IMR-90 (cell line): ENCODE results near the gene LMOD2. TPM values are rescaled to one million over a fixed set of nuclear protein-coding genes. Genes with fewer than 3 reads are reported as not detected.

Experiments
- ATAC-seq: fragments of 200-7000 bp; cut with Tn5 transposase; 2 replicates; pipeline ENCODE4 v1.9.1; 2020; ENCODE audit warnings: low read depth, mild to moderate bottlenecking, moderate library complexity
- BruUV-seq: library from RNA; stranded (reverse); fragments of 400-500 nt; replicated peaks from 2 replicates; lab custom pipeline; 2021; lab: Mats Ljungman, UMichigan
- CTCF ChIA-PET: fragments of 300-600 bp; formaldehyde crosslinking; extraction: SDS; loops from one replicate; lab custom pipeline; 2021; ENCODE audit warnings: antibody characterized with exemption; lab: Yijun Ruan, JAX
- POLR2A ChIA-PET: fragments of 300-600 bp; sonication (Branson Sonifier 250); formaldehyde crosslinking; loops from one replicate; lab custom pipeline; 2022; ENCODE audit warnings: antibody characterized with exemption; ENCODE audit not compliant: unreplicated experiment; lab: Charles Lee
- DNase-seq: peaks from one replicate; pipeline ENCODE4 v3.0.0; 2013
- H2AFZ ChIP-seq: replicated peaks from 2 replicates; pipeline ENCODE3; 2013; ENCODE audit warnings: low read length, mild to moderate bottlenecking; ENCODE audit not compliant: poor library complexity
- H2AK5ac ChIP-seq: 2 replicates; pipeline ENCODE4 v1.6.1; 2013; ENCODE audit warnings: low read depth, low read length, inconsistent platforms
- H2AK9ac ChIP-seq: replicated peaks from 2 replicates; pipeline ENCODE3; 2013; ENCODE audit warnings: mild to moderate bottlenecking, low read depth, low read length, moderate library complexity; ENCODE audit not compliant: poor library complexity
- H2BK120ac ChIP-seq: 2 replicates; pipeline ENCODE4 v1.6.1; 2013; ENCODE audit warnings: low read depth, low read length, inconsistent platforms
- H2BK15ac ChIP-seq: 3 replicates; pipeline ENCODE4 v1.6.1; 2013; ENCODE audit warnings: low read depth, low read length, inconsistent platforms
- H2BK20ac ChIP-seq: 2 replicates; pipeline ENCODE4 v1.6.1; 2013; ENCODE audit warnings: low read depth, mild to moderate bottlenecking, inconsistent platforms, low read length, moderate library complexity
- H2BK5ac ChIP-seq: 2 replicates; pipeline ENCODE4 v1.6.1; 2013; ENCODE audit warnings: mild to moderate bottlenecking, low read depth, low read length, inconsistent platforms; ENCODE audit not compliant: poor library complexity, severe bottlenecking
- H3K14ac ChIP-seq: replicated peaks from 2 replicates; pipeline ENCODE4 v1.6.1; 2013; ENCODE audit warnings: low read depth, low read length, inconsistent platforms
- H3K18ac ChIP-seq: 2 replicates; pipeline ENCODE4 v1.6.1; 2013; ENCODE audit warnings: low read depth, low read length, control low read depth
- H3K23ac ChIP-seq: 2 replicates; pipeline ENCODE4 v1.6.1; 2013; ENCODE audit warnings: low read depth, low read length, inconsistent platforms
- H3K27ac ChIP-seq: 2 replicates; pipeline ENCODE4 v1.5.1; 2013; ENCODE audit warnings: mild to moderate bottlenecking, control low read depth, low read length; ENCODE audit not compliant: insufficient read depth
- H3K27me3 ChIP-seq: 2 replicates; pipeline ENCODE4 v1.6.1; 2013; ENCODE audit warnings: low read length; ENCODE audit not compliant: control insufficient read depth, insufficient read depth
- H3K36me3 ChIP-seq: 2 replicates; pipeline ENCODE4 v1.6.1; 2013; ENCODE audit warnings: low read length, mixed read lengths; ENCODE audit not compliant: control insufficient read depth, insufficient read depth
- H3K4ac ChIP-seq: 2 replicates; pipeline ENCODE4 v1.6.1; 2013; ENCODE audit warnings: low read depth, low read length, inconsistent platforms
- H3K4me1 ChIP-seq: 2 replicates; pipeline ENCODE4 v1.6.1; 2013; ENCODE audit warnings: low read length, mixed read lengths; ENCODE audit not compliant: control insufficient read depth, insufficient read depth
- H3K4me2 ChIP-seq: 2 replicates; pipeline ENCODE4 v1.6.1; 2013; ENCODE audit warnings: low read depth, mild to moderate bottlenecking, control low read depth, low read length, moderate library complexity
- H3K4me3 ChIP-seq: 2 replicates; pipeline ENCODE4 v1.5.1; 2013; ENCODE audit warnings: low read depth, mild to moderate bottlenecking, control low read depth, low read length, moderate library complexity; ENCODE audit not compliant: insufficient read depth
- H3K56ac ChIP-seq: 2 replicates; pipeline ENCODE4 v1.6.1; 2013; ENCODE audit warnings: low read length, inconsistent platforms; ENCODE audit not compliant: insufficient read depth; ENCODE audit errors: extremely low read depth
- H3K79me1 ChIP-seq, 2 experiments: 2 replicates each; pipeline ENCODE4 v1.6.1; 2013; ENCODE audit warnings: low read length in 2 of 2, inconsistent platforms in 1 of 2, low read depth in 1 of 2
- H3K9ac ChIP-seq: 2 replicates; pipeline ENCODE4 v1.6.1; 2013; ENCODE audit warnings: low read depth, low read length, control low read depth
- H3K9me1 ChIP-seq: 2 replicates; pipeline ENCODE4 v1.6.1; 2013; ENCODE audit warnings: low read length, inconsistent platforms; ENCODE audit not compliant: insufficient read depth
- H3K9me3 ChIP-seq: 2 replicates; pipeline ENCODE4 v1.6.1; 2013; ENCODE audit warnings: low read length; ENCODE audit not compliant: control insufficient read depth, insufficient read depth
- H4K20me1 ChIP-seq: 2 replicates; pipeline ENCODE4 v1.6.1; 2013; ENCODE audit warnings: low read length, inconsistent platforms; ENCODE audit not compliant: insufficient read depth
- H4K5ac ChIP-seq: 2 replicates; pipeline ENCODE4 v1.6.1; 2013; ENCODE audit warnings: mild to moderate bottlenecking, low read depth, low read length, control low read depth
- H4K8ac ChIP-seq, 2 experiments: 2 replicates each; pipeline ENCODE4 v1.6.1; 2013; ENCODE audit warnings: low read depth in 2 of 2, low read length in 2 of 2, control low read depth in 1 of 2, inconsistent platforms in 1 of 2
- H4K91ac ChIP-seq: 2 replicates; pipeline ENCODE4 v1.6.1; 2013; ENCODE audit warnings: low read depth, low read length, inconsistent platforms; ENCODE audit not compliant: insufficient read depth
- BHLHE40 ChIP-seq: fragments of 150-350 bp; IDR thresholded peaks from 2 replicates; pipeline ENCODE4 v1.6.1; 2016; ENCODE audit warnings: mild to moderate bottlenecking, low read depth, low read length
- CHD1 ChIP-seq: IDR thresholded peaks from 2 replicates; pipeline ENCODE4 v1.6.1; 2012; ENCODE audit warnings: low read depth, low read length, improper control_type of control experiment
- CTCF ChIP-seq: conservative IDR thresholded peaks from 2 replicates; pipeline ENCODE4 v1.5.1; 2012; ENCODE audit warnings: mild to moderate bottlenecking, low read depth, low read length, improper control_type of control experiment
- ELK1 ChIP-seq: fragments of 150-350 bp; IDR thresholded peaks from 2 replicates; pipeline ENCODE4 v1.6.1; 2016; ENCODE audit warnings: low read depth, mild to moderate bottlenecking, low read length, moderate library complexity, borderline replicate concordance
- MAFK ChIP-seq: IDR thresholded peaks from 2 replicates; pipeline ENCODE4 v1.6.1; 2012; ENCODE audit warnings: low read depth, low read length, improper control_type of control experiment
- MAZ ChIP-seq: IDR thresholded peaks from 2 replicates; pipeline ENCODE4 v1.6.1; 2012; ENCODE audit warnings: low read depth, mild to moderate bottlenecking, low read length, improper control_type of control experiment, moderate library complexity, borderline replicate concordance
- MXI1 ChIP-seq: IDR thresholded peaks from 2 replicates; pipeline ENCODE4 v1.6.1; 2012; ENCODE audit warnings: low read depth, mild to moderate bottlenecking, low read length, moderate library complexity, borderline replicate concordance
- NFE2L2 ChIP-seq: fragments of 150-350 bp; IDR thresholded peaks from 2 replicates; pipeline ENCODE4 v1.6.1; 2016; ENCODE audit warnings: low read depth, mild to moderate bottlenecking, low read length
- RFX5 ChIP-seq: IDR thresholded peaks from 2 replicates; pipeline ENCODE4 v1.8.0; 2012; ENCODE audit warnings: low read depth, mild to moderate bottlenecking, low read length, moderate library complexity
- SMC3 ChIP-seq: fragments of 150-350 bp; IDR thresholded peaks from 2 replicates; pipeline ENCODE4 v1.6.1; 2016; ENCODE audit warnings: low read depth, mild to moderate bottlenecking, antibody characterized with exemption, low read length, moderate library complexity
- USF2 ChIP-seq: fragments of 150-350 bp; IDR thresholded peaks from 2 replicates; pipeline ENCODE4 v1.6.1; 2017; ENCODE audit warnings: mild to moderate bottlenecking, antibody characterized with exemption, low read length, low read depth
- WGBS, 2 experiments: methylation state at CpG; one replicate each; pipeline versions ENCODE4 v1.1.5 to v1.1.7; 2013; ENCODE audit warnings: missing lambda C conversion rate in 2 of 2; ENCODE audit not compliant: insufficient read length in 1 of 2; ENCODE audit errors: extremely low coverage in 2 of 2; 5-methylcytosine and 5-hydroxymethylcytosine counted together
- dilution Hi-C: fragments of 300-500 bp; cut with HindIII; formaldehyde crosslinking; loops from one replicate; pipeline ENCODE4 v1.14.3; 2018; ENCODE audit warnings: low sequenced_read_pairs; ENCODE audit not compliant: unreplicated experiment
- in situ Hi-C: fragments of 300-500 bp; cut with MboI; formaldehyde crosslinking; loops from 3 replicates; pipeline ENCODE4 v1.14.3; 2019; ENCODE audit warnings: low sequenced_read_pairs, inconsistent platforms, mixed read lengths
- intact Hi-C: fragments of 100-400 bp; cut with micrococcal nuclease; formaldehyde crosslinking; loops from 2 replicates; pipeline ENCODE4 v1.10.0; 2022
- polyA plus RNA-seq, 3 experiments: library from polyadenylated mRNA; depleted of rRNA; stranded (reverse); fragments of >200 nt; gene quantifications; 2 replicates each; pipeline ENCODE4 v1.2.3, GENCODE V29; 2012; ENCODE audit warnings: low replicate concordance in 1 of 3
- total RNA-seq: library from RNA; depleted of rRNA; stranded (reverse); fragments of >200 nt; gene quantifications from 2 replicates; pipeline ENCODE4 v1.2.3, GENCODE V29; 2012

Gene LMOD2
- total and polyA plus RNA-seq, 2 of the 4 experiments (the other 2 are of a cell fraction), result not detected

- no CpG with 5 or more reads among the region's 4 CpGs for WGBS, 2 experiments
- Histone ChIP-seq H2AK9ac (no peak overlapping the region), H4K20me1 (no peaks in the 10 kb centered on the region), H3K56ac (no peak overlapping the region), H2BK15ac (no peak overlapping the region), H3K9me1 (no peaks in the 10 kb centered on the region), H3K4me1 (no peaks in the 10 kb centered on the region), H4K5ac (no peak overlapping the region), H3K9me3 (no peaks in the 10 kb centered on the region), H3K27ac (no peak overlapping the region), H3K4me2 (no peak overlapping the region), H2BK20ac (no peak overlapping the region), H3K18ac (no peak overlapping the region), H3K4me3 (no peak overlapping the region), H3K36me3 (no peaks in the 10 kb centered on the region), H2BK120ac (no peak overlapping the region), H3K27me3 (peaks cover 2% of the 10 kb centered on the region), H3K79me1 (no peaks in the 10 kb centered on the region), H4K8ac (no peak overlapping the region), H3K4ac (no peak overlapping the region), H2BK5ac (no peak overlapping the region), H3K14ac (no peak overlapping the region), H2AK5ac (no peak overlapping the region), H3K23ac (no peak overlapping the region), H2AFZ (no peak overlapping the region), H4K91ac (no peak overlapping the region), H3K9ac (no peak overlapping the region)
- ChIA-PET CTCF (no interaction called here), POLR2A (no interaction called here)
- DNase-seq (no peak), ATAC-seq (no peak)
- in situ Hi-C loops, result no loop called here
- TF ChIP-seq SMC3, result no peak
- TF ChIP-seq CHD1, result no peak
- TF ChIP-seq BHLHE40, result no peak
- TF ChIP-seq USF2, result no peak
- no peak for TF ChIP-seq RFX5
- no peak for TF ChIP-seq MXI1
- TF ChIP-seq CTCF, result no peak
- TF ChIP-seq MAFK, result no peak
- no peak for TF ChIP-seq ELK1
- no peak for TF ChIP-seq NFE2L2
- no peak for TF ChIP-seq MAZ
- no TSS peak for BruUV-seq
- dilution Hi-C loops, result no loop called here
- intact Hi-C loops, result no loop called here
These were observed 48.2 kb upstream of the LMOD2 start for GRCh38 chr7:123607423-123607975.
